ENCODE results near the gene GNA15.
"Not testable (repeated sequence)": the region's sequence is repeated elsewhere in the genome, so short reads cannot be mapped to it uniquely, and the experiment has no call there.

GNA15 gene

GRCh38 chr19:3202895-3203294 lies 67.1 kb downstream of the GNA15 start:
- not testable (repeated sequence) for H3K4me1 ChIP-seq (ENCODE audit: insufficient read depth, low read length); H3K4me3 ChIP-seq (ENCODE audit: low read length); H3K27ac ChIP-seq (ENCODE audit: low read depth, low read length); H3K9ac ChIP-seq (ENCODE audit: low read depth, low read length); H3K9me3 ChIP-seq (ENCODE audit: insufficient read depth, low read depth, low read length); H3K27me3 ChIP-seq (ENCODE audit: insufficient read depth, low read length)
- 94% methylated on average over 7 of the region's 7 CpGs for whole genome bisulfite sequencing
- peaks cover 68% of the 10 kb centered on the region for H3K36me3 ChIP-seq (ENCODE audit: insufficient read depth, low read length)

GRCh38 chr19:3203805-3204645 lies 68.2 kb downstream of the GNA15 start:
- Histone ChIP-seq H3K9ac (ENCODE audit: low read depth, low read length) (no peak overlapping the region), H3K9me3 (ENCODE audit: insufficient read depth, low read depth, low read length) (no peaks in the 10 kb centered on the region), H3K27me3 (ENCODE audit: insufficient read depth, low read length) (no peaks in the 10 kb centered on the region), H3K4me3 (ENCODE audit: low read length) (no peak overlapping the region), H3K27ac (ENCODE audit: low read depth, low read length) (no peak overlapping the region), H3K36me3 (ENCODE audit: insufficient read depth, low read length) (peaks cover 66% of the 10 kb centered on the region), H3K4me1 (ENCODE audit: insufficient read depth, low read length) (no peaks in the 10 kb centered on the region)
- 95% methylated on average over 43 of the region's 43 CpGs for WGBS

DNA sequence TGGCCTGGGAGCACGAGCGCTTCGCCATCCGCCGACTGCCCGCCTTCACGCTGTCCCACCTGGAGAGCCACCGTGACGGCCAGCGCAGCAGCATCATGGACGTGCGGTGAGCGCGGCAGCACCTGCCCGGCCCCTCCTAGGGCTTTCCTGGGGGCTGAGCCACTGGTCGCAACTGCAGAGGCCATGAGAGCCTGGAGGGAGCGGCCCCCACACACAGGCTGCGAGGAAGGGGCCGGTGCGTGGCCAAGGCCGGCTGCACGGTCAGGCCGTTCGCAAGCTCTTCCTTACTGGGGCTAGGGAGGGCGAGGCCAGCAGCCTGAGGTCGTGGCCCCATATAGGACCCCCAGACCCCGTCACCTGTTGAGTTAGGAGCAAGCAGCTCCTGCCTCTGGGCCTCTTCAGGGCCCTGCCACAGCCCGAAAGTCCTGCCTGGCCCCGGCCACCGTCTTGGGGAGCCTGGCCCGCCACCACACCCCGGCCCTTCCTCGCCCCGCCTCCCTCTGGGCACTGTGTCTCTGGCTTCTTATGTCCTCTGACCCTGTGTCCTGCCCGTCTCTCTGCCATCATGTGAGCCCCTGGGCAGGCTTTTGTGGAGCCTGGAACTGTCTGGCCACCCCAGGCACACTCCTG lies 68.9 kb downstream of the GNA15 start:
- Histone ChIP-seq H3K4me1 (ENCODE audit: insufficient read depth, low read length) (no peaks in the 10 kb centered on the region), H3K27me3 (ENCODE audit: insufficient read depth, low read length) (no peaks in the 10 kb centered on the region), H3K9ac (ENCODE audit: low read depth, low read length) (no peak overlapping the region), H3K9me3 (ENCODE audit: insufficient read depth, low read depth, low read length) (no peaks in the 10 kb centered on the region), H3K4me3 (ENCODE audit: low read length) (no peak overlapping the region), H3K36me3 (ENCODE audit: insufficient read depth, low read length) (peaks cover 62% of the 10 kb centered on the region), H3K27ac (ENCODE audit: low read depth, low read length) (no peak overlapping the region)
- WGBS = 96% methylated on average over 35 of the region's 35 CpGs

DNA sequence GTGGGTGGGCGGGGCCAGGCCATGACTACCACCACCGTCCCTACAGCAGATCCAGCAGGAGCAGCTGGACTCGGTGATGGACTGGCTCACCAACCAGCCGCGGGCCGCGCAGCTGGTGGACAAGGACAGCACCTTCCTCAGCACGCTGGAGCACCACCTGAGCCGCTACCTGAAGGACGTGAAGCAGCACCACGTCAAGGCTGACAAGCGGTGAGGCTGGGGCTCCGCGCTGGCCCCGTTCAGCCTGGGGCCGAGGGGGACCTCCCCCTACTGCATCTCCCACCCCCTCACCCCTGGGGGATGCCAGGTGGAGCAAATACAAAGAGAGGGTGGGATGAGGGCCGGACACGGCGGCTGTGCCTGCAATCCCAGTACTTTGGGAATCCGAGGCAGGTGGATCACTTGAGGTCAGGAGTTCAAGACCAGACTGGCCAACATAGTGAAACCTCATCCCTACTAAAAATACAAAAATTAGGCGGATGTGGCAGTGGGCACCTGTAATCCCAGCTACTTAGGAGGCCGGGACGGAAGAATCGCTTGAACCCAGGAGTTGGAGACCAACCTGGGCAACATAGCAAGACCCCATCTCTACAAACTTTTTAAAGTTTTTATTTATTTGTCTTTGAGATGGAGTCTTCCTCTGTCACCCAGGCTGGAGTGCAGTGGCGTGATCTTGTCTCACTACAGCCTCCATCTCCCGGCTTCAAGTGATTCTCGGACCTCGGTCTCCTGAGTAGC lies 70.6 kb downstream of the GNA15 start:
- Histone ChIP-seq H3K4me3 (ENCODE audit: low read length) (no peak overlapping the region), H3K36me3 (ENCODE audit: insufficient read depth, low read length) (peaks cover 57% of the 10 kb centered on the region), H3K27me3 (ENCODE audit: insufficient read depth, low read length) (no peaks in the 10 kb centered on the region), H3K9me3 (ENCODE audit: insufficient read depth, low read depth, low read length) (no peaks in the 10 kb centered on the region), H3K4me1 (ENCODE audit: insufficient read depth, low read length) (0 out of 2 replicates have a peak, but pooled peaks cover 3% of the 10 kb centered on the region), H3K9ac (ENCODE audit: low read depth, low read length) (no peak overlapping the region), H3K27ac (ENCODE audit: low read depth, low read length) (no peak overlapping the region)
- WGBS = 97% methylated on average over 28 of the region's 28 CpGs

GRCh38 chr19:3207461-3208242 lies 71.8 kb downstream of the GNA15 start:
- H3K9me3 ChIP-seq (ENCODE audit: insufficient read depth, low read depth, low read length) = no peaks in the 10 kb centered on the region
- H3K4me1 ChIP-seq (ENCODE audit: insufficient read depth, low read length) = 0 out of 2 replicates have a peak, but pooled peaks cover 3% of the 10 kb centered on the region
- H3K27me3 ChIP-seq (ENCODE audit: insufficient read depth, low read length) = no peaks in the 10 kb centered on the region
- peaks cover 47% of the 10 kb centered on the region for H3K36me3 ChIP-seq (ENCODE audit: insufficient read depth, low read length)
- no peak overlapping the region for H3K27ac ChIP-seq (ENCODE audit: low read depth, low read length)
- no peak overlapping the region for H3K4me3 ChIP-seq (ENCODE audit: low read length)
- H3K9ac ChIP-seq (ENCODE audit: low read depth, low read length) = no peak overlapping the region
- WGBS = 91% methylated on average over 43 of the region's 43 CpGs

DNA sequence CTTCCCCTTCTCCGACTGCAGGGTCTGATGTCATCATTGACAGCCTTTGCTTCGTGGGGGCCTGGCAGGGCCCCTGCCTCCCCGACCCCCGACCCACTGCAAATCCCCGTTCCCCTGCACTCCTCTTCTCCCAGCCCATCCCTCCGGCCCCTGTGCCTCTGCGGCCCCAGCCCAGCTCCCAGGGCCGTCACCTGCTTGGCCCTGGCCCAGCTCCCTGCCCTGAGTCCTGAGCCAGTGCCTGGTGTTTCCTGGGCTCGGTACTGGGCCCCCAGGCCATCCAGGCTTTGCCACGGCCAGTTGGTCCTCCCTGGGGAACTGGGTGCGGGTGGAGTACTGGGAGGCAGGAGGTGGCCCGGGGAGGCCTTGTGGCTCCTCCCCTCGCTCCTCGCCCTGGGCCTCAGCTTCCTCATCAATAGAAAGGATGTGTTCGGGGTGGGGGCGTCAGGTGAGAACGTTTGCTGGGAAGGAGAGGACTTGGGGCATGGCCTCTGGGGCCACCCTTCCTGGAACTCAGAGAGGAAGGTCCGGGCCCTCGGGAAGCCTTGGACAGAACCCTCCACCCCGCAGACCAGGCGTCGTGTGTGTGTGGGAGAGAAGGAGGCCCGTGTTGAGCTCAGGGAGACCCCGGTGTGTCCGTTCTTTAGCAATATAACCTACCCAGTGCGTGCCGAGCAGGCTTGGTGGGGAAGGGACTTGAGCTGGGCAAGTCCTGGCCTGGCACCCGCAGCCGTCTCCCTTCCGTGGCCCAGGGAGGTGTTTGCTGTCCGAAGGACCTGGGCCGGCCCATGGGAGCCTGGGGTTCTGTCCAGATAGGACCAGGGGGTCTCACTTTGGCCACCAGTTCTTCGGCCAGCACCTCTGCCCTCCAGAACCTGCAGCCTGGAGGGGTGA lies 72.7 kb downstream of the GNA15 start:
- H3K27me3 ChIP-seq (ENCODE audit: insufficient read depth, low read length) = no peaks in the 10 kb centered on the region
- H3K27ac ChIP-seq (ENCODE audit: low read depth, low read length) = no peak overlapping the region
- H3K4me3 ChIP-seq (ENCODE audit: low read length) = no peak overlapping the region
- H3K9me3 ChIP-seq (ENCODE audit: insufficient read depth, low read depth, low read length) = no peaks in the 10 kb centered on the region
- 0 out of 2 replicates have a peak, but pooled peaks cover 3% of the 10 kb centered on the region for H3K4me1 ChIP-seq (ENCODE audit: insufficient read depth, low read length)
- peaks cover 43% of the 10 kb centered on the region for H3K36me3 ChIP-seq (ENCODE audit: insufficient read depth, low read length)
- H3K9ac ChIP-seq (ENCODE audit: low read depth, low read length) = no peak overlapping the region
- WGBS = 95% methylated on average over 33 of the region's 33 CpGs

- H3K36me3 ChIP-seq (ENCODE audit: insufficient read depth, low read length) = peaks cover 24% of the 10 kb centered on the region
- no peaks in the 10 kb centered on the region for H3K9me3 ChIP-seq (ENCODE audit: insufficient read depth, low read depth, low read length)
- H3K9ac ChIP-seq (ENCODE audit: low read depth, low read length) = no peak overlapping the region
- no peak overlapping the region for H3K27ac ChIP-seq (ENCODE audit: low read depth, low read length)
- no peak overlapping the region for H3K4me3 ChIP-seq (ENCODE audit: low read length)
- H3K27me3 ChIP-seq (ENCODE audit: insufficient read depth, low read length) = no peaks in the 10 kb centered on the region
- 51% methylated on average over 20 of the region's 20 CpGs for WGBS
- H3K4me1 ChIP-seq (ENCODE audit: insufficient read depth, low read length) = 0 out of 2 replicates have a peak, but pooled peaks cover 3% of the 10 kb centered on the region
Measured at GRCh38 chr19:3210347-3211017, 74.6 kb downstream of the GNA15 start.

DNA sequence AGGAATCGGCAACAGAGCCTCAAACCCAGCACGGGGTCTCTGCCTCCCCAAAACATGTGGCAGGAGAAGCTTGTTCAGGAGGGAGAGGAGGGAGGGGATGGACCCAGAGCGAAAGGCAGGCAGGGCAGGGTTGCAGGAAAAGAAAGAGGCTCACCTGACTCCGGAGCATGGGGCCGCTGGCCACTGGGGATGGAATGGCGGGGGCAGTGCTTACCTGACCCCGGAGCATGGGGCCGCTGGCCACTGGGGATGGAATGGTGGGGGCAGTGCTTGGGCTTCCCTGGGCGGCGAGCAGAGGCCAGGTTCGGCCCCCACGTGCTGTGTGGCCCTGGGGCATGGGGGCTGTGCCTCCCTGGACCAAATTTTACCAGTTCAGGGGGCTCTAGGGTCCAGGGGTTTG lies 75.4 kb downstream of the GNA15 start:
- WGBS = 58% methylated on average over 12 of the region's 12 CpGs
- Histone ChIP-seq H3K9ac (ENCODE audit: low read depth, low read length) (no peak overlapping the region), H3K4me1 (ENCODE audit: insufficient read depth, low read length) (0 out of 2 replicates have a peak, but pooled peaks cover 3% of the 10 kb centered on the region), H3K36me3 (ENCODE audit: insufficient read depth, low read length) (peaks cover 19% of the 10 kb centered on the region), H3K9me3 (ENCODE audit: insufficient read depth, low read depth, low read length) (no peaks in the 10 kb centered on the region), H3K27ac (ENCODE audit: low read depth, low read length) (no peak overlapping the region), H3K27me3 (ENCODE audit: insufficient read depth, low read length) (no peaks in the 10 kb centered on the region), H3K4me3 (ENCODE audit: low read length) (no peak overlapping the region)

GRCh38 chr19:3213159-3213558 lies 77.3 kb downstream of the GNA15 start:
- 0 out of 2 replicates have a peak, but pooled peaks cover 3% of the 10 kb centered on the region for H3K4me1 ChIP-seq (ENCODE audit: insufficient read depth, low read length)
- H3K9ac ChIP-seq (ENCODE audit: low read depth, low read length) = no peak overlapping the region
- H3K4me3 ChIP-seq (ENCODE audit: low read length) = no peak overlapping the region
- 91% methylated on average over 7 of the region's 7 CpGs for WGBS
- no peaks in the 10 kb centered on the region for H3K36me3 ChIP-seq (ENCODE audit: insufficient read depth, low read length)
- no peaks in the 10 kb centered on the region for H3K27me3 ChIP-seq (ENCODE audit: insufficient read depth, low read length)
- no peak overlapping the region for H3K27ac ChIP-seq (ENCODE audit: low read depth, low read length)
- H3K9me3 ChIP-seq (ENCODE audit: insufficient read depth, low read depth, low read length) = no peaks in the 10 kb centered on the region

Data from HUES64 (cell line).